A172 (cell line): ENCODE results near the gene UCK2. TPM values are rescaled to one million over a fixed set of nuclear protein-coding genes. Genes with fewer than 3 reads are reported as not detected.

Experiments used
- DNase-seq: peaks from one replicate; pipeline ENCODE4 v3.0.0-alpha.2; 2015; ENCODE audit warnings: low spot score
- total RNA-seq: library from RNA; depleted of rRNA; stranded (reverse); fragments of >200 nt; shearing (Covaris generic); gene quantifications from 2 replicates; pipeline ENCODE4 v1.2.3, GENCODE V29; 2014

The UCK2 gene
- total RNA-seq, 1 experiment from 2014 or later, result 71.3 TPM

GRCh38 chr1:165855010-165855838 lies 27.8 kb downstream of the UCK2 start:
- no peak for DNase-seq

- DNase-seq, result no peak
Measured at GRCh38 chr1:165856021-165856420, 28.6 kb downstream of the UCK2 start.

GRCh38 chr1:165856606-165857005 lies 29.2 kb downstream of the UCK2 start:
- no peak for DNase-seq

- no peak for DNase-seq
Measured at GRCh38 chr1:165857046-165857801, 29.8 kb downstream of the UCK2 start.

- DNase-seq, result no peak
Measured at GRCh38 chr1:165858364-165858823, 31.0 kb downstream of the UCK2 start.

- DNase-seq, result no peak
Measured at GRCh38 chr1:165858967-165859845, 31.8 kb downstream of the UCK2 start.

GRCh38 chr1:165860065-165860464 lies 32.7 kb downstream of the UCK2 start:
- DNase-seq, result no peak

GRCh38 chr1:165861911-165862310 lies 34.5 kb downstream of the UCK2 start:
- no peak for DNase-seq

GRCh38 chr1:165862448-165862847 lies 35.0 kb downstream of the UCK2 start:
- no peak for DNase-seq

- no peak for DNase-seq
Measured at GRCh38 chr1:165863346-165863745, 35.9 kb downstream of the UCK2 start.

- DNase-seq, result no peak
Measured at GRCh38 chr1:165865633-165866340, 38.4 kb downstream of the UCK2 start.

- no peak for DNase-seq
Measured at GRCh38 chr1:165869343-165869742, 41.9 kb downstream of the UCK2 start.

- DNase-seq, result peak; percentile 81
Measured at GRCh38 chr1:165871311-165872067, 44.1 kb downstream of the UCK2 start.

- DNase-seq, result no peak
Measured at GRCh38 chr1:165873481-165873880, 46.1 kb downstream of the UCK2 start.

- no peak for DNase-seq
Measured at GRCh38 chr1:165874643-165875042, 47.2 kb downstream of the UCK2 start.

- DNase-seq, result no peak
Measured at GRCh38 chr1:165875171-165875570, 47.8 kb downstream of the UCK2 start.

- no peak for DNase-seq
Measured at GRCh38 chr1:165875604-165876003, 48.2 kb downstream of the UCK2 start.

- DNase-seq, result no peak
Measured at GRCh38 chr1:165876121-165876520, 48.7 kb downstream of the UCK2 start.

- DNase-seq, result no peak
Measured at GRCh38 chr1:165877411-165877810, 50.0 kb downstream of the UCK2 start.

- no peak for DNase-seq
Measured at GRCh38 chr1:165877940-165878556, 50.6 kb downstream of the UCK2 start.
